Rectal smooth muscle tissue (tissue), 1 donor: ENCODE results near the gene GPC6.

Source experiments
- H3K27ac ChIP-seq: one replicate; pipeline ENCODE4 v1.7.0; 2013; ENCODE audit warnings: low read depth, low read length, inconsistent platforms
- H3K27me3 ChIP-seq: one replicate; pipeline ENCODE4 v1.7.0; 2013; ENCODE audit warnings: low read length; ENCODE audit not compliant: control insufficient read depth, insufficient read depth
- H3K36me3 ChIP-seq: one replicate; pipeline ENCODE4 v1.7.0; 2013; ENCODE audit warnings: low read length; ENCODE audit not compliant: control insufficient read depth, insufficient read depth
- H3K4me1 ChIP-seq: one replicate; pipeline ENCODE4 v1.7.0; 2013; ENCODE audit warnings: low read length; ENCODE audit not compliant: control insufficient read depth, insufficient read depth
- H3K4me3 ChIP-seq: one replicate; pipeline ENCODE4 v1.7.0; 2013; ENCODE audit warnings: low read length
- H3K9ac ChIP-seq: one replicate; pipeline ENCODE4 v1.7.0; 2013; ENCODE audit warnings: low read length

Gene GPC6

GRCh38 chr13:93554514-93554913 is 327.9 kb downstream of the GPC6 start:
- H3K4me1 ChIP-seq, result no peaks in the 10 kb centered on the region
- H3K36me3 ChIP-seq, result no peaks in the 10 kb centered on the region
- no peaks in the 10 kb centered on the region for H3K27me3 ChIP-seq
- H3K4me3 ChIP-seq, result no peak overlapping the region
- no peak overlapping the region for H3K9ac ChIP-seq
- H3K27ac ChIP-seq, result no peak overlapping the region

DNA sequence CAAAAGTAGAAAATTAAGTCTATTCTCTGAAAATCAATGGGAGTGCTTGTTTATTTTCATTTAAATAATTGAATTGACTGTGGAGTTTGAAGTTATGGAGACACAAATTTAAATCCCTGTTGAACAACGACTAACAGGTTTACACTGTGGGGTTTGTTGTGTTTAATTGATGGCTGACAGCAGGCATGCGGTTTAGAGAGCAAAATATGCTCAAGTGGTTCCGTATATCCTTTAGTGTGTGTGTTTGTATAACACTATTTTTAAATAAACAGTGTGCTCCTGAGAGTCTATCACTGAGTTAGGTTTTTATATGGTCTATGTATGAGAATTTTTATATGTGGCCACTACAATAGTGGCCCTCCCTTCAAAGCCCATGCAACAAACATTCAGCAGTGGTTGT is 332.0 kb downstream of the GPC6 start:
- Histone ChIP-seq H3K9ac (no peak overlapping the region), H3K27ac (no peak overlapping the region), H3K27me3 (no peaks in the 10 kb centered on the region), H3K4me3 (no peak overlapping the region), H3K4me1 (no peaks in the 10 kb centered on the region), H3K36me3 (no peaks in the 10 kb centered on the region)

DNA sequence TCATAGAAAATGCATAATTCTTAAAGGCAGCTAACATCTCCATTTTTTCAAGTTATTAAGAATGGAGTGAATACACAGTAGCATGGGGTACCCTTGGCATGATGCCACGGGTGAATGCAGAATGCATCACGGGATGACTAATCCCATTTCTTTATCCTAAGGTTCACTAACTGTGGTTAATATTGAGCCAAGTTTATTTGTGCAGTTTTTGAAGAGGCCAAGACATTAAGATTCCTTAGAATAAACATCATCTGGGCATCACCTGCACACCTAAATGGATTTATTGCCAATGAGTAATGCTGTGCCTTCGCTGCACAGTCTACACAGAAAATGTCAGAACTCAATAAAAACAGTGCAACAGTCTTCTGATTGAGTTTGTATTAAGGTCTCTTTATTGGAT is 333.1 kb downstream of the GPC6 start:
- Histone ChIP-seq H3K27ac (no peak overlapping the region), H3K27me3 (no peaks in the 10 kb centered on the region), H3K4me1 (no peaks in the 10 kb centered on the region), H3K9ac (no peak overlapping the region), H3K4me3 (no peak overlapping the region), H3K36me3 (no peaks in the 10 kb centered on the region)

GRCh38 chr13:93561576-93562225 is 335.1 kb downstream of the GPC6 start:
- no peaks in the 10 kb centered on the region for H3K4me1 ChIP-seq
- no peak overlapping the region for H3K9ac ChIP-seq
- no peak overlapping the region for H3K27ac ChIP-seq
- no peaks in the 10 kb centered on the region for H3K36me3 ChIP-seq
- H3K4me3 ChIP-seq, result no peak overlapping the region
- no peaks in the 10 kb centered on the region for H3K27me3 ChIP-seq

DNA sequence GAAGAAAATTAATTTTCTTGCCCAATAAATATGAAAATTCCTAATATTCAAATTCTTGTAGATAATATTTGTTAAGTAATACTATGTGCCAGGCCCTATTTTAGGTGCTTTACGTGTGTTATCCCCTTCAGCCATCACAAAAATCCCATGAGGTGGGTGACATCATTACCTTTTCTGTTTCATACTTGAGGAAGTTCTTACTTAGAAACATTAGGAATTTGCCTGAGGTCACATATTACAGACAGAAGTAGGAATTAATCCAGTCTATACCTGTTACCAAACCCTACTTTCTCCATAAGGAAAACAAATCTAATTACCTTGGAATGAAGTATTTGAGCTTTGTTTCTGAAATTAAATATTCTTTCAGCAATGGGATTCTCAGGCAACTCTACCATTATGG is 336.1 kb downstream of the GPC6 start:
- H3K9ac ChIP-seq, result no peak overlapping the region
- no peak overlapping the region for H3K4me3 ChIP-seq
- no peaks in the 10 kb centered on the region for H3K4me1 ChIP-seq
- H3K27ac ChIP-seq, result no peak overlapping the region
- H3K36me3 ChIP-seq, result no peaks in the 10 kb centered on the region
- H3K27me3 ChIP-seq, result no peaks in the 10 kb centered on the region

DNA sequence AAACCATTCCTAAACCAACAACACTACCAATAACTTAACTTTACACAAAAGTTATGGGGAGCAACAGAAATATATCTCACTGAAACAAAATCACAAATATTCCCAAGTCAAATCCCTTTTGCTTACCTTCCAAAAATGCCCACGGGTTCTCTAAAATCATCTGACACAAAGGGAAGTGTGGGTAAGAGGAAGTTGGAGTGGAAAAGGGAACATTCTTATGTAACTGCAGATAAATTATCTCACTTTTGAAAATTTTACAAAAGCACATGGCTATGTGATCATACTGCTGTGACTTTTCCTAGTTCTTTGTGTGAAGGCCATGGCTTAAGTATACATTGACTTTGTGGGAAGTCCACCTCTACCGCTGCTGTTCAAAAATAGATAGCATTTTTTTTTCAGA is 350.5 kb downstream of the GPC6 start:
- no peaks in the 10 kb centered on the region for H3K27me3 ChIP-seq
- no peak overlapping the region for H3K27ac ChIP-seq
- no peak overlapping the region for H3K4me3 ChIP-seq
- no peak overlapping the region for H3K9ac ChIP-seq
- no peaks in the 10 kb centered on the region for H3K4me1 ChIP-seq
- no peaks in the 10 kb centered on the region for H3K36me3 ChIP-seq

GRCh38 chr13:93589788-93590187 is 363.2 kb downstream of the GPC6 start:
- no peak overlapping the region for H3K27ac ChIP-seq
- H3K4me1 ChIP-seq, result no peaks in the 10 kb centered on the region
- no peaks in the 10 kb centered on the region for H3K27me3 ChIP-seq
- no peak overlapping the region for H3K9ac ChIP-seq
- H3K36me3 ChIP-seq, result no peaks in the 10 kb centered on the region
- H3K4me3 ChIP-seq, result no peak overlapping the region

DNA sequence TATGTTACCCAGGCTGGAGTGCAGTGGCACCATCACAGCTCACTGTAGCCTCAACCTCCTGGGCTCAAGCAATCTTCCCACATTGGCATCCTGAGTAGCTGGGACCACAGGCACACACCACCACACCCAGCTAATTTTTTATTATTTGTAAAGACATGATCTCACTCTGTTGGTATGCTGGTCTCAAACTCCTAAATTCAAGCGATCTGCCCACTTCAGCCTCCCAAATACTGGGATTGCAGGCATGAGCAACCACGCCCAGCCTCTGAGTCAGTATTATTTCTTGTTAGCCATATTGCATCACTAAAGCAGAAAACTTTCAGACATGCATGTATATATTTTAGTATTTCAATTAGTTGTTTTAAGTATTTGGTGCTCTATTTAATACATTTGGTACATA is 376.4 kb downstream of the GPC6 start:
- no peak overlapping the region for H3K4me3 ChIP-seq
- H3K4me1 ChIP-seq, result no peaks in the 10 kb centered on the region
- no peak overlapping the region for H3K27ac ChIP-seq
- H3K9ac ChIP-seq, result no peak overlapping the region
- H3K36me3 ChIP-seq, result no peaks in the 10 kb centered on the region
- H3K27me3 ChIP-seq, result no peaks in the 10 kb centered on the region

DNA sequence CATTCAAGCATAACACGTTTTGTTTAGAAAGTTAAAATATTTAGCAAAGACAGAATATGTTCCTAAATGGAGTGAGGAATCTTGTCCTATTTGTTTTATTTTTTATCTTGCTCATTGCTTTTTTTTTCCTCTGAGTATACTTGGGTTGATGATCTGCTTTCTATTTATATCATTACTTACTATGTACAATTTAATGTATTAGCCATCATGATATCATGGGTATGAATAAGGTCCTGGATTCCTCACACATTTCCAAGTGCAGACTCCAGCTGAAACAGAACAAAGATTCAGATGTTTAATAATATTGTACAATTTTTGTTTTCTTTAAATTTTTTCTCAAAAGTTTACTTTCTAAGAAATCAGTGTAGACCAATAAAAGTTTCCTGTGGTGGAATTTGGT is 388.2 kb downstream of the GPC6 start:
- no peaks in the 10 kb centered on the region for H3K27me3 ChIP-seq
- H3K4me3 ChIP-seq, result no peak overlapping the region
- H3K27ac ChIP-seq, result no peak overlapping the region
- H3K36me3 ChIP-seq, result no peaks in the 10 kb centered on the region
- no peak overlapping the region for H3K9ac ChIP-seq
- no peaks in the 10 kb centered on the region for H3K4me1 ChIP-seq

- Histone ChIP-seq H3K4me3 (no peak overlapping the region), H3K27me3 (no peaks in the 10 kb centered on the region), H3K36me3 (no peaks in the 10 kb centered on the region), H3K9ac (no peak overlapping the region), H3K27ac (no peak overlapping the region), H3K4me1 (no peaks in the 10 kb centered on the region)
Observed at GRCh38 chr13:93620181-93620765, 393.7 kb downstream of the GPC6 start.

DNA sequence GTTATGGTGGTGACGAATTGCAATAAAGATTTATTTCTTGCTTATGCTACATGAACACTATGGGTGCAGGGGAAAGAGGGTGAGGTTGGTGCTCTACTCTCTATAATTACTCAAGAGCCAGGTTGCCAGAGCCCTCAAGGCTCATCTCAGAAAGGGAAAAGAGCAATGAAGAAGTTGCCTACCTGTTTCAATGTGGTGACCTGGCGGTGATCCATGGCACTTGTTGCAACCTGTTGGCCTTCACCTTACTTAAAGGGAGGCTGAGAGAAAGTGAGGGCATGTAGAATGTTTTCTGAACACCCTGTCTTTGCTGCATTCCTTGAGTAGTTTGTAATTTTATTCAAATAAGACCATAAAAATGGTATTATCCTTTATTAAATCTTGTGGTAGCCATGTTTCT is 394.4 kb downstream of the GPC6 start:
- H3K27ac ChIP-seq, result no peak overlapping the region
- H3K27me3 ChIP-seq, result no peaks in the 10 kb centered on the region
- H3K4me1 ChIP-seq, result no peaks in the 10 kb centered on the region
- no peak overlapping the region for H3K4me3 ChIP-seq
- no peak overlapping the region for H3K9ac ChIP-seq
- no peaks in the 10 kb centered on the region for H3K36me3 ChIP-seq

- no peaks in the 10 kb centered on the region for H3K36me3 ChIP-seq
- no peak overlapping the region for H3K9ac ChIP-seq
- H3K27me3 ChIP-seq, result no peaks in the 10 kb centered on the region
- H3K27ac ChIP-seq, result no peak overlapping the region
- H3K4me3 ChIP-seq, result no peak overlapping the region
- no peaks in the 10 kb centered on the region for H3K4me1 ChIP-seq
Observed at GRCh38 chr13:93621966-93622365, 395.4 kb downstream of the GPC6 start.

DNA sequence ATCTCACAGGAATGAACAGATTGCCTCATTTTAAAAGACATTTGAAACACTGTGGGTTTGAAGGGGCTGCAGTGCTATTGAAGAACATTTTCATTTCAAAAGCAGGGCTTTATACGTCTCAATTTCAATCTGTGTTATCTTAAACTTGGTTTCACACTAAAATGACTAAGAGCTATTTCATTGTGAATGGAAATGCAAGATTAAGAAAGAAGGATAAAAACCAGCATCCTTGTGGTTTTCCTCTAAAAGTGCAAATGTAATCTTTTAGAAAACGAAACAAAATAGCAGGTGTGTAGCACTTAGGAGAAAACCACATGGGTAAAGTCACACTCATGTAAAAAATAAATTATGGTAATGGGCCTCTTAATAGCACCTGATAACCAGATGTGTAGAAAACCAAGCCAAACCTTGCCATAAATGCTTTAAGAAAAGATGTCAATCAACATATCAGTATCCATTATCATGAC is 397.7 kb downstream of the GPC6 start:
- no peaks in the 10 kb centered on the region for H3K27me3 ChIP-seq
- H3K9ac ChIP-seq, result no peak overlapping the region
- no peaks in the 10 kb centered on the region for H3K36me3 ChIP-seq
- H3K4me3 ChIP-seq, result no peak overlapping the region
- H3K27ac ChIP-seq, result no peak overlapping the region
- H3K4me1 ChIP-seq, result no peaks in the 10 kb centered on the region
